Adrenal gland (tissue), 5 donors: Measurements from ENCODE around the gene CAMTA1.
"Not testable (repeated sequence)": the region's sequence is repeated elsewhere in the genome, so short reads cannot be mapped to it uniquely, and the experiment has no call there.

Experiments
- POLR2A ChIP-seq, 2 donors: fragments of 450-650 bp; IDR thresholded peaks; one replicate each; pipeline ENCODE4 v1.6.1; 2017; ENCODE audit warnings: antibody characterized with exemption in 2 of 2, mild to moderate bottlenecking in 2 of 2, moderate library complexity in 1 of 2
- TF ChIP-seq, protein P1 (sequence below), 6 experiments: fragments of 450-650 bp in 4 of 6; fragments of 200-600 bp in 2 of 6; sonication (generic) in 1 of 6; IDR thresholded peaks; 1 replicate in 5 of 6; 2 replicates in 1 of 6; pipeline versions ENCODE4 v1.5.1 to v1.8.0; 2016 to 2021; ENCODE audit warnings: antibody characterized with exemption in 6 of 6, mild to moderate bottlenecking in 2 of 6, moderate library complexity in 1 of 6
- donor health status: DM: no; HTN: no; CAD: no.

DNA sequence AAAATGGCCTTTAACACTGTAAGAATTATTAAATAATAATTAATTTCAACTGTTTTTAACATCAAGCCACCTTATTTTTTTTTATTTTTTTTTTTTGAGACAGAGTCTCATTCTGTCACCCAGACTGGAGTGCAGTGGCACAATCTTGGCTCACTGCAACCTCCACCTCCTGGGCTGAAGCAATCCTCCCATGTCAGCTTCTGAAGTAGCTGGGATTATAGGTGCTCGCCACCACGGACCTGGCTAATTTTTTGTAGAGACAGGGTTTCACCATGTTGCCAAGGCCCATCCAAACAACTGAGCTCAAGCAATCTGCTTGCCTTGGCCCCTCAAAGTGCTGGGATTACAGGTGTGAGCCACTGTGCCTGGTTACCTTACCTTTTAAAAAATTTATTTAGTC is 46.8 kb downstream of the CAMTA1 start:
- TF ChIP-seq POLR2A (IDR thresholded peaks at IDR 0.05) = not testable (repeated sequence)
- TF ChIP-seq, protein P1, sequence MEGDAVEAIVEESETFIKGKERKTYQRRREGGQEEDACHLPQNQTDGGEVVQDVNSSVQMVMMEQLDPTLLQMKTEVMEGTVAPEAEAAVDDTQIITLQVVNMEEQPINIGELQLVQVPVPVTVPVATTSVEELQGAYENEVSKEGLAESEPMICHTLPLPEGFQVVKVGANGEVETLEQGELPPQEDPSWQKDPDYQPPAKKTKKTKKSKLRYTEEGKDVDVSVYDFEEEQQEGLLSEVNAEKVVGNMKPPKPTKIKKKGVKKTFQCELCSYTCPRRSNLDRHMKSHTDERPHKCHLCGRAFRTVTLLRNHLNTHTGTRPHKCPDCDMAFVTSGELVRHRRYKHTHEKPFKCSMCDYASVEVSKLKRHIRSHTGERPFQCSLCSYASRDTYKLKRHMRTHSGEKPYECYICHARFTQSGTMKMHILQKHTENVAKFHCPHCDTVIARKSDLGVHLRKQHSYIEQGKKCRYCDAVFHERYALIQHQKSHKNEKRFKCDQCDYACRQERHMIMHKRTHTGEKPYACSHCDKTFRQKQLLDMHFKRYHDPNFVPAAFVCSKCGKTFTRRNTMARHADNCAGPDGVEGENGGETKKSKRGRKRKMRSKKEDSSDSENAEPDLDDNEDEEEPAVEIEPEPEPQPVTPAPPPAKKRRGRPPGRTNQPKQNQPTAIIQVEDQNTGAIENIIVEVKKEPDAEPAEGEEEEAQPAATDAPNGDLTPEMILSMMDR (IDR thresholded peaks at IDR 0.05) = not testable (repeated sequence)
